T-helper 22 cell (primary cell): Measurements from ENCODE around the gene HEPN1.

ENCODE experiments used
- DNase-seq: peaks from one replicate; pipeline ENCODE4 v3.0.0-alpha.2; 2020; ENCODE audit warnings: low read depth

HEPN1 gene

DNA sequence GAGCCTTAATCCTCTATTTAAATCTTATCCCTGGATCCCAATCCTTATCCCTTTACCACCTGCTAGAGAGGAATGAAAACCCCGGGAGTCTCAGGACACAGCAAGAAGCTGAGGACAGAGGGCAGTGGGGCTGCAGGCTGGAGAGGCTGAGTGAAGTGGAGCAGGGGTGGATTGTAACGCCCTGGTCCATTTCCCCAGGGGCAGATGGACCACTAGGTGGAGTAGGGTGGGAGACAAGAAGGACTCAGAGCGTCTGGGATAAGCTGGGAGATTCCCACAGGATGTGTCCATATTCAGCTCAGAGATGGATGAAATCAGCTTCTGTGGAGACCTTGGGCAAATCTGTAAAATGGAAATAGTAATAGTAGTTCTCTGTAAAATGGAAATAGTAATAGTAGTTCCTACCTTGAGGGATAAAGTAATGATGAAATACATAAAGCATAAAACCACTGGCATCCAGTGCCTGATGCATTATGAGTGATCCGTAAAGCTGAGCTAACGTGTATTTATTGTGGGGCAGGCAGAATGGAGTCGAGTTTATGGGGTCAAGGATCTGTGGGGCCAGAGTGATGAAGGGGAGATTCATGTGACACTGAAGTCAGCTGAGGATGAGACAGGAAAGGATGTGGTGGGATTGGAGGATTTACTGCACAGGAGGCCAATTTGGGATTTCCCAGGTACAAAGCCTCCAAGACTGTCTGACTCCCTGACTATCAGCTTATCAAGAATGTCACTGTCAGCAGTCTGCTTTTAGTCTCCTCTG lies 19.5 kb upstream of the HEPN1 start:
- no peak for DNase-seq

DNA sequence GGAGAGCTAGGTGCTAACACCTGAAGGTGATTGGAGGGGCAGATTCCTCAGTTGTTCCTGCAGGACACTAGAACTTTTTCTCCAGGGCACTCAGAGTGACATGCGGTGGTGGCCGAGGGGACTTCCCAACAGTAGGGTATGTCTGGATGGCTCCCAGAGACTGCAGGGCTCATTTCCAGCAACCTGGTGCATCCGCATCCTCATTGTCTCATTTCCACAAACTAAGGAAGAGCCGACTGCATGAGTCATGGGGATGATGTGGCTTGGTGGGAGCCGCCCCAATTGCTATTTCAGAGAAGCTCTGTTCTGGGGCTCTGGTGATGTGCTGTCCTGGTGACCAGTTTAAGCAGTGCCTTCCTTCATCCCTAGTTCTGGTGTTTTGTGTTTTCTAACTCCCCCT lies 18.6 kb upstream of the HEPN1 start:
- no peak for DNase-seq

DNA sequence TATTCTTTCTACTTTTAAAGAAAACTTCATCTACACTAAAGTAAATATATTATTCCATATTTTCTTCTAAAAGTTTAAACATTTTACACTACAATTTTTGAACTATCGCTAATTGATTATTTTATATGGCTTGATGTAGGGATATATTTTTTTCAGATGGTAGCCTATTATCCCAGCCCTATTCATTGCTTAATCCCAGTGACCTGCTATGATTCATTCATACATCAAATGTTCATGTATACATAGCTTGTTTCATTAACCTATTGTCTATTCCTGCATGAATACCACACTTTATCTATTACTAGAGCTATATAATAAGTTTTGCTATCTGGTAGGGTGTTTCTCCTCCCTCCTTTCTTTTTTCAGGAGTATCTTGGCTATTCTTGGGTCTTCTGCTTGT lies 16.4 kb upstream of the HEPN1 start:
- DNase-seq: no peak

DNA sequence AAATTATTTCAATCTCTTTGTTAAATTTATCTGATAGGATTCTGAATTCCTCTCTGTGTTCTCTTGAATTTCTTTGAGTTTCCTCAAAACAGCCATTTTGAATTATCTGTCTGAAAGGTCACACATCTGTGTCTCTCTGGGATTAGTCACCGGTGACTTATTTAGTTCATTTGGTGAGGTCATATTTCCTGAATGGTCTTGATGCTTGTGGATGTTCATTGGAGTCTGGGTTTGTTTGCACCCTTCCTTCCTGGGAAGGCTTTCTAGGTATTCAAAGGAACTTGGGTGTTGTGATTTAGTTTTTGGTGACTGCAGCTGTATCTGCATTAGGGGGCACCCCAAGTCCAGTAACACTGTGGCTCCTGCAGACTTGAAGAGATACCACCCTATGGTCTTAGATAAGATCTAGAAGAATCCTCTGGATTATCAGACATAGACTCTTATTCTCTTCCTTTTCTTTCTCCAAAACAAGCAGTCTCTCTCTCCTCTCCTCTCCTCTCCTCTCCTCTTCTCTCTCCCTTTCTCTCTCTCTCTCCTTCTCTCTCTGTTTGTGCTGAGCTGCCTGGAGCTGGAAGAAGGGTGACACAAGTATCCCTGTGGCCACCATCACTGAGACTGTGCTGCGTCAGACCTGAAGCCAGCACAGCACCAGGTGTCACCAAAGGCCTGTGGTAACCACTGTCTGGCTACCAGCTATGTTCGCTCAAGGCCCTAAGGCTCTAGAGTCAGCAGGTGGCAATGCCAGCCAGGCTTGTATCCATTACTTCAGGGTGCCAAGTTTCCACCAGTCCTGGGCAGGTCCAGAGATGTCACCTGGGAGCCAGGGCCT lies 3.3 kb upstream of the HEPN1 start:
- no peak for DNase-seq

DNA sequence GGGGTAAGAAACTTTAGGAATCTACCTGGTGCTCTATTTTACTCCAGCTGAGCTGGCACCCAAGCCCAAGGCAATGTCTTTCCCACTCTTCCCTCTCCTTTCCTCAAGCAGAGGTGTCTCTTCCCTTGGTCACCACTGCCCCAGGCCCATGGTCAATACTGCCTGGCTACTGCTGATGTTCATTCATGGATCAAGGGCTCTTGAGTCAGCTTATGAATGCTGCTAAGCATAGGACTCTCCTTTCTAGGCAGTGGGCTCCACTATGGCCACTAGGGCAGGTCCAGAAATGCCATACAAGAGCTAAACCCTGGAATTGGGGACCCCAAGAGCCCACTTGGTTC lies 2.7 kb upstream of the HEPN1 start:
- DNase-seq: no peak

DNA sequence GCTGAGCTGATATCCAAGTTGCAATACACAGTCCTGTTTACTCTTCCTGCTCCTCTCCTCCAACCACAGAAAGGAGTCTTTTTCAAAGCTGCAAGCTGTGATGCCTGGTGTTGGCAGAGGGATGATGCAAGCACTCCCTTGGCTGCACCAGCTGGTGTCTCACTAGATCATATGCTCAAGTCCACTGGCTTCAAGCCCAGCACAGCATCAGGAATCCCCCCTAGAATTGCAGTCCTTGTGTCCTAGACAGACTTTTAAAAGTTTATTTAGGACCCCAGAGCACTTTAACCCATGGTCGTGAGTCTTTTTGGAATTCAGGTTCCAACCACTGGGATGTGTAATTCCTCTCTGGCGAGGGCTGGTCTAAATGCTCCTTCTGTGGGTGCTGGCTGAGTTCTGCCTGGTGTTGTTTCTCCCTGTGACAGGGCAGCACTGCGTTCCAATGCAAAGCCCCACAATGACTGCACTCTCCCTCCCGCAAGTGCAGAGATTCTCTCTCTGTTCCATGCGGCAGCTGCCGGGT lies 1.9 kb upstream of the HEPN1 start:
- DNase-seq: no peak

DNA sequence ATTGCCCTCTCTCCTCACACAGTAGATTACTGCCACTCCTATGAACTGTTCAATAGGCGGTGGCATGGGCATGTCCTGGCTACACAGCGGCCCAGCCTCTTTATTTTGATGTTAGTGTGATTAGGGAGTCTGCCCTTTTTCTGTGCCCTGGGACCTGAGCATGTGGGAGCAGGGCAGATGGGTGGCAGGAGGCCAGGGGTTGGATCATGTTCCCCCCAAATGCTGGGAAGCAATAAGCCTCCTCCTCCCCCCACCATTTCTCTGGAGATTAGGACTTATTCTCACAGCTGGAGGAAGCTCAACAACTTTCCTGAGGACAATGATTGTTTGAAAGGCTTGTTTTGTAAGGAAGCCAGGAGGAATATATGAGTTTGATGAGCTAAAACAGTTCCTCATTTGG lies 848 bp downstream of the HEPN1 start:
- DNase-seq: no peak

DNA sequence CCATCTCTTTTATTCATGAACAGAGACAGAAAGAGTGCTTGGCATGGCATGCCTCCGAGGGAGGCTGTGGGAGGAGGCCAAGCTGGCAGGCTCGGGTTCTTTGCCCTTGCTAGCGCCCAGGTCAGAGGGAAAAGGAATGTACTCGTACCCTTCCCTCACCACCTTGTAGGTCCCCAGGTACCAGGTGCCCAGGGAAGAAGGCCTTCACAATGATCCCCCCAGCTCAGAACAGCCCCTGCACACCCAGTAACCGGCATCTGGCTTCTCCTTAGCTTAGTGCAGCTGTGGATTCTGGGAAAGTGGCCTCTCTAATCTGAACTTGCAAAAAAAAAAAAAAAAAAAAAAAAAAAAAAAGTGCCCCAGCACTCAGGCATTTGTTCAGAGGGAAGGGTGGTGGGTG lies 1.3 kb downstream of the HEPN1 start:
- DNase-seq: no peak

DNA sequence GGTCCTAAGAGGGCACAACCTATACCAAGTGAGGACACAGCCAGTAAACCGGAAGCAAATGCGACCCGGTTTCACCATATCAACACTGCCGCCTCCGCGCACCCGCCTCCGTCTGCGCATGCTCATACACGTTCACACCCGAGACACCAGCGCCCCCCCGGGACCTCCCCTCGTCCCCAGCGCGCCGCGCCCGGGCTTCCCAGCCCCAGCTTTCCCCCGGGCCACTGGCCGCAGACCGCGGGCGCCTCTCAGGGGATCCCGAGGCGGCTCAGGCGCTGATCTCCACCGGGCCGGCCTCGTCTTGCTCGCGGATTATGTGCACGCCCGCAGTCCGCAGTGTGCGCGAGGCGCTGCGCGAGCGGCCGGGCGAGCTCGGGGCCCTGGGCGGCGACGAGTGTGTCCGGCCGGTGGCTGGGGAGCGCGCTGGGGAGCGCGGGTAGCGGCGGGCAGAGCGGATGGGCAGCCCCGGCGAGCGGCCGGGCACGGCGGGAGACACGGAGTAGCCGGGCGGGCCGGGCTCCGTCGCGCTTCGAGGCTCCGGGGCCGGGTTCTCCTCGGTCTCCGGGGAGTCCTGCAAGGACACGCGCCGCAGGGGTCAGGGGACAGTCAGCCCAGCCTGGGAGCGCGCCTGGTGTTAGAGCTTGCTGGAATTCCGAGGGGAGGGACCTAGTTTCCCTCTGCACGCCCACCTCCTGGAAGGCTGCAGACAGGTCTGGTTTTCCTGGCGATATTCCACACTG lies 2.0 kb downstream of the HEPN1 start:
- DNase-seq: peak; percentile 19

DNA sequence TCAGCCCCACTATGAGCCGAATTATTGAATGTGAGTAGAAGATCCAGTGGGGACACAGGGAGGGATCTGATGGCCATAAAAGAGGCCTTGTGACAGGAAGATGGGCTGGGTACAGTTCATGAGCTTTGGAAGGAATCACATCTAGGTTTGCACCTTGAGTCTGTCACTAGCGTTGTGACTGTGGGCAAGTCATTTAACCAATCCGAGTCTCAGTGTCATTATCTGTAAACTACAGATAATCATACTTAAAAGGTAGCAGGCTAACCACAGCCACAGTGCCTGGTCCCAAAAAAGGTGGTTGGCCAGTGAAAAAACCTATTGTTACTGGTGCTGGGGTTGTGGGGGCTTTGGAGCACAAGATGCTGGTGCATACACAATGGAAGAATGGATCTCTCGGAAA lies 3.8 kb downstream of the HEPN1 start:
- no peak for DNase-seq

DNA sequence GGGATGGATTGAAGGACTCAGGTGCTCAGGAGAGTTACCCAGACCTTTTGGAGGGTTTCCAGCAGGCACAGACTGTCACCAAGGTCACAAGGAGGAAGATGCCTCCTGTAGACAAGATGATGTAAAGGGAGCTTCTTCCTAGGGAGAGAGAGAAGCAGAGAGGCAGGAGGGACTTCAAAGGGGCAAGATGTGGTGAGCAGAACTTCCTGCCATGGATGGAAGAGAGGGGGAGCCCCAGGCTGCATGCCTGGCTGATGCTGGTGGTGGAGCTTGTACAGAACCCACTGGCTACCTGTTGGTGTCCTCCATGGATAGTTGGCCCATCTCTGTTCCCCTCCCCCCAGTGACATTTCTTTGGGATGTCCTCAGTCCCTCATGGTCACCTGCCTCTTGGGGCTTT lies 4.2 kb downstream of the HEPN1 start:
- DNase-seq: no peak

DNA sequence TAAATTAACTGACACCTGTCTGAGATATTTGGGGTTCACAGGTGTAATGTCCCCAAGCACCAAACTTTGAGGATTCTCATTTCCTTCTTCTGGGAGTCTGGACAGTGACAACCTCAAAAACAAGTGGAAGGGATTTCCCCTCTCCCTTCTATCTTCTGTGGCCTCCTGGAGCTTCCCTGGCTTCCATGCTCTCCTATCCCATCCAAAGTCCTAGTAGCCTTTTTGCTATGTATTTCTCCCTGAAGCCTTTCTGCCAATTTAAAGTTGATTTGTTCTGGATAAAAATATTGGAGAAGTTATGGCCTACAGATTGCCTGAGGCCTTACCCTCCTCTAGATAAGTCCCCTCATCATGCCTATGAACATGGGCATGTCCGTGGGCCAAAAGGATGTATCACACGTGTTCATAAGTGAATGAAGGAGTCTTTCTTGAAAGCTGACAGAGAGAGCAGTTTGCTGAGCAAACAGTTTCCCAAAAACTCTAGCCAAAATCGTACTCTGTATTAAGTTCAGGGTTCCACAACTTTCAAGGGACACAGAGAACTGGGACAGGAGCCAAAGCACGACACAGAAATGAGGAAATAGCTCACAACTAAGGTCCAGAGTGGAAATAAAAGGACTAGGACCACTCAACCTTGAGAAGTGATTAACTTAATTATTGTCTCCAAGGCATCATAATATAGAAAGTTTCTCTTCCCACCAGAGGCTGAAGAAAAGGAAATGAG lies 10.1 kb downstream of the HEPN1 start:
- DNase-seq: no peak

DNA sequence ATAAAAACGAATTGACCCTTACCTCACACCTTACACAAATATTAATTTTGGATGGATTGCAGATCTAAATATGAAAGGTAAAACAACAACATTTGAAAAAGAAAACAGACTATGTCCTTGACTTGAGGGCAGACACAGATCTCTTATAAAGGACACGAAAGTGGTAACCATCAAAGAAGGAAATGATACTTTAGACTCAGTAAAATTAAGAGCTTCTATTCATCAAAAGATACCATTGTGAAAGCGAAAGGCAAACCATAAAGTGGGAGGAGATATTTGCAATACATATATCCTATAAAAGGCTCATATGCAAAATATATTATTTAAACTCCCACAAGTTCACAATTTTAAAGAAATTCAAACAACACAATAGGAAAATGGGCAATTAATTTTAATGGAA lies 11.7 kb downstream of the HEPN1 start:
- no peak for DNase-seq

DNA sequence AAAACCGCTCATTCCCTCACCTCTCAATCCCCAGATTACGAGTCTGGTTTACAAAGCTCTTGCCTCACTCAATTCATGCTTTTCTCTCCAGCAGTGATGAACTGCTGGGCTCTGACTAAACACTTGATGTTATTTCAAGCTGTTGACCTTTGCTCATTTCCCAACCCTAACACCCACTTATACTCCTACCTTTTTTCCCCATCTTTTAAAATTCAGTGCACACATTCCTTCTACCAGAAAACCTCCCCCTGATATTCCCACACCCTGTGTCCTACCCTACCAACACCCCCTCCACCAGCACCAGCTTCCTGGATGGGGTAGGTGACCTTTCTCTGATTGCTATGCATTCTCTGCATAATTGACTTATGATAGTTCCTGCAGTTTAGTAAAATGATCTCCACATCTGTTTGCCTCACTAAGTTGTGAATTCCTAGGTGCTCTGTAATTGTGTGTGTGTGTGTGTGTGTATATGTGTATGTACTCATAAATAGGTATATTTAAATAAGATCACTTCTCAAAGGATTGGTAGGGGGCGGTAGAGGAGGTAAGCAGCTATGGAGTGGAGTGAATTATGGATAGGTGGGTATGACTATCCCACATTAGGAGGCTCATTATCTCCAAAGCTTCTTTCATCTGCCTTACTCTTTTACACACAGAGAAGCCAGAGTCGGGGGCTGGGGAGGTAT lies 16.0 kb downstream of the HEPN1 start:
- no peak for DNase-seq

DNA sequence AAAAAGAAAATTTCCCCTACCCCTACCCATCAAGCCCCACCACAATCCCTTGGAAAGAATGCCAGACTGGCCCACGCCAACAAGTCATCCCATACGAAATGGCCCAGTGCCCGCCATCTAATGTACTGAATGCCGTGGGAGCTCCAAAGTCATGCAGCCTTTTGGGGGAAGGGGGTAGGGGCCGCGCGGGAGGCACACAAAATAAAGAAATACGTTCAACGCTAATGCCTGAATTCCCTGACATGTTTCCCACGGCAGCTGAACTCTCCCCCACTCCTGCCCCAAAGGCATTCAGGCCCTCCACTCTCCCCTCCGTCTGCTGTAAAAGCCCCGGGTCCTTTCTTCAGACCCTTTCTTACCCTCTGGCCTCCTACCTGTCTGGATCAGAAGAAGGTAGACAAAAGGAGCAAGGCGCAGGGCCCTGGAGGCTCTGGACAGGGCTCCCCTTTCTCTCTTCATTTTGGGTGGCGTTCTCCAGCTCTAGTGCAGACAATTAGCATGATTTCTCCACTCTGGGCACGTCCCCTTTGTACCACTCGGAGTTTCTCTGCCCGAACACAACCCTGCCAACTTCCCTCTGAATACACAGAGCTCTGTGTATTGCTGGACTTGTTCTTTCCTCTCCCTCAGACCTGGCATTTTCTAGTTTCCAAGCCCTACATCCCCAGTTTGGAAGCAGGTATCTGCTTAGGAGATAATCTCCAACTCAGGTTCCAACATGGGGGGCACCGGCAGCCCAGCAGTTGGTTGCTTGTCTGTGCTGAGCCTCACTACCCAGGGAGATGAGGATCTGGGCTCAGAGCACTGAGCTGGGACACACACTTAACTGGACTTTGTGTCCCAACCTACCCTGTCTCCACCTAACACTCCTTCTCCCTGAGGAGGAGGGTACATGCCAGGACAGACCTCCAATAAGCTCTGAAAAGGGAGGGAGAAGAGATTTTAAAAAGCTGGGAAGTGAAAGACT lies 16.8 kb downstream of the HEPN1 start, which contains the start of gene HEPACAM:
Gene HEPACAM (minus strand): TSS at position 500 of the 967 bp plus-strand sequence. CDS start 41 bp downstream, at position 459.
- no peak for DNase-seq

DNA sequence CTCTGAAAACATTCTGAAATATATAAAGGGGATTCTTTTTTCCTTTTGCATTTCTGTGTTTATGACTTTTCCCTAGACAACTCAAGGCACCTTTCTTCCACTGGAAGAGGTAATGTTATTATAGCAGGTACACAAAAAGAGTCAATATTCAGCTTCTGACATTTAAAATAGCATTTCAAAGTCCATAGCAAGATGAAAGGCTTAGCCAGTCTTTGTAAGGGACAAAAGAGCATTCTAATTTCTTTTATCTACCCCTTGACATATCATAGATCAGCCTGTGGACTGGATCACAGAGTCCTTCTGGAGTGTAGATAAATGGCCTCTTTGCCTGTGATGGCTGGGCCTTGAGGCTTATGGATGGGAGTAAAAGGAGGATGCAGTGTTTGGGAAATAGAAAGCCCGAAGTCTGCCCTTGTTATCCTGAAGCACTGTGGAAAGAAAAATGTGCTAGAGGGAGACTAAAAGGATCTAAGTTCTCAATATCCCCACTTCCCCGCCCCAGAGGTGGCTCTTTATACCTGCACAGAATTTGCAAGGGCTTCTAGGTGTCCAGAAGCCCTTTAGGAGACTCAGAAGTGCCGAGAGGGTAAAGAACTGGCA lies 18.4 kb downstream of the HEPN1 start:
- DNase-seq: no peak

DNA sequence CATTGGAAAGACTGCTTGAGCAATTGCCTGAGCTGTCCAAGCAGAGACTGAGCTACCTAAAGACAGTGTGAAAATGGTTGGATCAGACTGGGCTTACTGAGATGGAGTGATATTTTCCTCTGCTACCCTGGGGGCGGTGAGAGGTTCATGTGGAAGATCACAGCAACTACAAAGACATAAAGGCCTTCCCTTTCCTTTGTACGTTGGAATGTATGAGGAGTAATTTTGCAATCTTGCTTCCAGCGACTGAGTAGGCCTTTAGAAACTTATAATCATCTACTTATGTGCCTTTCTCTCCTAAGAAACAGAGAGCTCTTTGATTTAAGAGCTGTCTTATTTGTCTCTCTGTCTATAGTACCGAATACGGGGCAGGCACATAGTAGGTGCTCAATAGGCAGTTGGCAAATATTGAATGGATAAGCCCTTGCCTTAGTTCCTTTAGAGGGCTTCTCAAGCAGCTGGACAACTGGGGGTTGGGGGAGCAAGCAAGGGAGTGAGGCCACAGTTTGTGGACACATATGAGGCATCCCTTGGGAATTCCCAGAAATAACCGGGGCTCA lies 19.2 kb downstream of the HEPN1 start:
- no peak for DNase-seq

DNA sequence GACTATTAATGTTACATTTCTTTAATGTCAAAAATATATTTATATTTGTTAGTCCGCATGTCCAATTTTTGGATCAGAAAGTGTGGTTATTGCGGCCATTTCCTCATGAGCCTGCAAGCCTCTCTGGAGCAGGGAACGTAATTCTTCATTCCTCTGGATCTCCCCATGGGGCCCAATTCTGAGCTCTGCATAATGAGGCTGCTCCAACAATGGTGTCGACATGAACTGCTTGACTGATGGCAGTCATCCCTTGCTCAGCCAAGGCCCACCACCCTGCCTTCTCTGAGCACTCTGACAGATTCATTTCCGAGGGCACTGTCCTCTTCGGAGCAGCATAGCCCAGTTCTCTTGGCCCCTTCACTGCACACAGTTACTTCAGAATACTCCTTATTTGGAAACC lies 19.9 kb downstream of the HEPN1 start:
- DNase-seq: no peak

DNA sequence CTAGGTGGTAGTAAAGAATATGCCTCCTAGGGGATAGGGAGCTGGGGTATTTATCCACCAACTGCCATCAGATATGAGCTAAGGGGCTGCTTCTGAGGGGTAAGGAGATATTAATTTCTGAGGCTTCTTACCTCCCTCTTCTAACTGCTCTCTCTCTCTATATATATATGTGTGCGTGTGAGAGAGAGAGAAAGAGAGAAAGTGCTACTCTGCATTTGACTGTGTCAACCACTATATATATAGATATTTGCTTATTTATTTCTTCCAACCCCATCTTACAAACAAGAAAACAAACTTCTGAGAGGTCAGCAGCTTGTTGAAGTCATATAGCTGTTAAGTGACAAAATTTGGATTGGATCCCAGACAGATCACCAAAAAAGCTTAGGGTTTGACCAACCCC lies 22.7 kb downstream of the HEPN1 start:
- no peak for DNase-seq
